A549 (cell line): ENCODE data around the gene UQCC3. TPM values are rescaled to one million over a fixed set of nuclear protein-coding genes. Genes with fewer than 3 reads are reported as not detected.
A peak's percentile ranks its signal among the peaks of the same experiment; 100 is the strongest.

Experiments used
- ATAC-seq, 2 experiments: fragments of 200-7000 bp in 1 of 2; fragments of >200 bp in 1 of 2; cut with Nextera tagmentation in 1 of 2; cut with Tn5 transposase in 1 of 2; 3 replicates each; pipeline versions ENCODE4 v1.8.0 to v1.9.1; 2018 to 2020; ENCODE audit warnings: mild to moderate bottlenecking in 1 of 2, moderate library complexity in 1 of 2
- CTCF ChIA-PET: fragments of 300-600 bp; sonication (Branson Sonifier 250); formaldehyde crosslinking; extraction: SDS; loops from one replicate; lab custom pipeline; 2021; ENCODE audit warnings: antibody characterized with exemption, inconsistent platforms; lab: Yijun Ruan, JAX
- POLR2A ChIA-PET: fragments of 350-600 bp; formaldehyde crosslinking; extraction: SDS; loops from one replicate; lab custom pipeline; 2021; ENCODE audit warnings: antibody characterized with exemption, inconsistent platforms; lab: Yijun Ruan, JAX
- DNase-seq, 2 experiments: peaks; one replicate each; pipeline versions ENCODE4 v3.0.0 to v3.0.0-alpha.2; 2011 to 2016; ENCODE audit warnings: low read depth in 1 of 2, low spot score in 1 of 2
- FAIRE-seq: peaks from 2 replicates; lab custom pipeline; 2011; peaks lifted over from hg19 to GRCh38; lab: Jason Lieb, UNC
- H3K27ac ChIP-seq, 2 experiments: fragments of >200 bp; sonication (Bioruptor Twin); formaldehyde crosslinking; 3 replicates each; pipeline ENCODE4 v1.5.1; 2016 to 2017
- H3K4me1 ChIP-seq: fragments of >200 bp; sonication (Bioruptor Twin); formaldehyde crosslinking; 3 replicates; pipeline ENCODE4 v1.6.1; 2016
- H3K4me2 ChIP-seq: fragments of >200 bp; sonication (Bioruptor Twin); formaldehyde crosslinking; 3 replicates; pipeline ENCODE4 v1.6.1; 2016
- H3K4me3 ChIP-seq: fragments of >200 bp; sonication (Bioruptor Twin); formaldehyde crosslinking; 3 replicates; pipeline ENCODE4 v1.5.1; 2016
- H3K9me3 ChIP-seq: fragments of >200 bp; sonication (Bioruptor Twin); formaldehyde crosslinking; 3 replicates; pipeline ENCODE4 v1.6.1; 2016
- BHLHE40 ChIP-seq: IDR thresholded peaks from 2 replicates; pipeline ENCODE4 v1.6.1; 2012; ENCODE audit warnings: low read depth, low read length, inconsistent platforms
- CBX2 ChIP-seq: fragments of 200-600 bp; sonication (generic); IDR thresholded peaks from 2 replicates; pipeline ENCODE4 v1.6.1; 2016; ENCODE audit warnings: low read depth, mild to moderate bottlenecking, borderline replicate concordance
- CHD2 ChIP-seq: fragments of 150-350 bp; IDR thresholded peaks from 2 replicates; pipeline ENCODE4 v1.6.1; 2014; ENCODE audit warnings: low read length; ENCODE audit not compliant: partially characterized antibody
- CHD4 ChIP-seq: fragments of 200-600 bp; sonication (generic); IDR thresholded peaks from 2 replicates; pipeline ENCODE4 v1.6.1; 2016; ENCODE audit warnings: antibody characterized with exemption, mild to moderate bottlenecking, borderline replicate concordance
- EHMT2 ChIP-seq: fragments of 200-600 bp; sonication (generic); IDR thresholded peaks from 2 replicates; pipeline ENCODE4 v1.6.1; 2016; ENCODE audit warnings: antibody characterized with exemption, low read depth, mild to moderate bottlenecking, moderate library complexity
- FOSL2 ChIP-seq, 2 experiments: fragments of 450-650 bp in 1 of 2; fragments of >200 bp in 1 of 2; sonication (Bioruptor Twin) in 1 of 2; formaldehyde crosslinking; IDR thresholded peaks; 2 replicates each; pipeline versions ENCODE4 v1.5.0 to v1.6.1; 2016 to 2020; ENCODE audit warnings: mild to moderate bottlenecking in 1 of 2, moderate library complexity in 1 of 2
- GATA3 ChIP-seq: IDR thresholded peaks from 2 replicates; pipeline ENCODE4 v1.6.1; 2012; ENCODE audit warnings: borderline replicate concordance
- HDAC2 ChIP-seq: fragments of 200-600 bp; sonication (generic); IDR thresholded peaks from 2 replicates; pipeline ENCODE4 v1.6.1; 2016
- HMGXB4 ChIP-seq: fragments of 250-450 bp; sonication (Bioruptor Pico); IDR thresholded peaks from 2 replicates; pipeline ENCODE4 v1.5.0; 2021; ENCODE audit warnings: mild to moderate bottlenecking, moderate library complexity, borderline replicate concordance
- HOXA7 ChIP-seq: fragments of 250-450 bp; sonication (Bioruptor Pico); IDR thresholded peaks from 2 replicates; pipeline ENCODE4 v1.5.0; 2020; ENCODE audit warnings: mild to moderate bottlenecking, moderate library complexity
- MAFK ChIP-seq: fragments of 450-650 bp; IDR thresholded peaks from 2 replicates; pipeline ENCODE4 v1.6.1; 2014; ENCODE audit not compliant: partially characterized antibody
- NR3C1 ChIP-seq: fragments of >200 bp; sonication (Bioruptor Twin); formaldehyde crosslinking; IDR thresholded peaks from 3 replicates; pipeline ENCODE4 v1.6.1; 2017
- POLR2A ChIP-seq: IDR thresholded peaks from 2 replicates; pipeline ENCODE4 v1.6.1; 2012; ENCODE audit warnings: mild to moderate bottlenecking, low read length
- RAD21 ChIP-seq, 2 experiments: fragments of >200 bp in 1 of 2; sonication (Bioruptor Twin) in 1 of 2; formaldehyde crosslinking in 1 of 2; IDR thresholded peaks in 1 of 2; conservative IDR thresholded peaks in 1 of 2; 2 replicates in 1 of 2; 3 replicates in 1 of 2; pipeline ENCODE4 v1.6.1; 2012 to 2018; ENCODE audit warnings: inconsistent platforms in 1 of 2
- RARB ChIP-seq: fragments of 250-450 bp; sonication (Bioruptor Pico); IDR thresholded peaks from 2 replicates; pipeline ENCODE4 v1.8.0; 2021; ENCODE audit warnings: mild to moderate bottlenecking, moderate library complexity
- RNF2 ChIP-seq: fragments of 200-600 bp; sonication (generic); IDR thresholded peaks from 2 replicates; pipeline ENCODE4 v1.6.1; 2016; ENCODE audit warnings: low read depth, mild to moderate bottlenecking, antibody characterized with exemption, moderate library complexity, borderline replicate concordance
- ZC3H11A ChIP-seq: fragments of 450-650 bp; IDR thresholded peaks from 2 replicates; pipeline ENCODE4 v1.6.1; 2014; ENCODE audit warnings: antibody characterized with exemption, mild to moderate bottlenecking
- ZFP36 ChIP-seq: fragments of 450-650 bp; IDR thresholded peaks from 2 replicates; pipeline ENCODE4 v1.6.1; 2014; ENCODE audit warnings: borderline replicate concordance; ENCODE audit not compliant: partially characterized antibody
- ZSCAN20 ChIP-seq: fragments of 250-450 bp; sonication (Bioruptor Pico); IDR thresholded peaks from 2 replicates; pipeline ENCODE4 v1.8.0; 2022; ENCODE audit warnings: mild to moderate bottlenecking, moderate library complexity
- WGBS: methylation state at CpG from one replicate; pipeline ENCODE4 v1.1.6; 2017; ENCODE audit errors: missing lambda C conversion rate; 5-methylcytosine and 5-hydroxymethylcytosine counted together
- polyA plus RNA-seq, 4 experiments: library from polyadenylated mRNA; depleted of rRNA in 3 of 4; stranded (reverse); fragments of >200 nt; fragmentation: RNase III in 1 of 4; extraction: RNeasy Plus Mini Kit Qiagen cat#74134 plus additional on column Dnase treatment in 1 of 4; gene quantifications; 2 replicates in 3 of 4; 3 replicates in 1 of 4; pipeline ENCODE4 v1.2.3, GENCODE V29; 2011 to 2017
- TF ChIP-seq, protein P1 (sequence below): IDR thresholded peaks from 2 replicates; pipeline ENCODE4 v1.6.1; 2012

The UQCC3 gene
- polyA plus RNA-seq, 2 of the 4 experiments (the other 2 are of a cell fraction), result 20.2 to 27.8 TPM

- Histone ChIP-seq H3K4me3 (no peak overlapping the region), H3K4me2 (no peak overlapping the region), H3K4me1 (peaks cover 35% of the 10 kb centered on the region), H3K9me3 (no peaks in the 10 kb centered on the region), H3K27ac (peak overlapping the region in 1 of 2 experiments; percentile 80; a peak in 2 of 6 replicates)
- DNase-seq (no peak), FAIRE-seq (no peak), ATAC-seq (peak in 1 of 2 experiments; percentile 43; a peak in 2 of 6 replicates)
- 98% methylated on average over 21 of the region's 24 CpGs for WGBS
- TF ChIP-seq HDAC2 (no peak), NR3C1 (no peak), BHLHE40 (no peak), POLR2A (no peak), FOSL2 (IDR thresholded peaks at IDR 0.05) (no peak), FOSL2 (CRISPR knock-in tag; IDR thresholded peaks at IDR 0.05) (no peak), CHD4 (no peak), RARB (CRISPR knock-in tag) (no peak), RAD21 (conservative IDR thresholded peaks at IDR 0.05 in 1 of 2, IDR thresholded peaks at IDR 0.05 in 1 of 2) (no peak), ZSCAN20 (CRISPR knock-in tag) (no peak), GATA3 (no peak), ZFP36 (no peak), ZC3H11A (no peak), RNF2 (no peak), HOXA7 (CRISPR knock-in tag) (no peak), HMGXB4 (no peak)
- TF ChIP-seq, protein P1, sequence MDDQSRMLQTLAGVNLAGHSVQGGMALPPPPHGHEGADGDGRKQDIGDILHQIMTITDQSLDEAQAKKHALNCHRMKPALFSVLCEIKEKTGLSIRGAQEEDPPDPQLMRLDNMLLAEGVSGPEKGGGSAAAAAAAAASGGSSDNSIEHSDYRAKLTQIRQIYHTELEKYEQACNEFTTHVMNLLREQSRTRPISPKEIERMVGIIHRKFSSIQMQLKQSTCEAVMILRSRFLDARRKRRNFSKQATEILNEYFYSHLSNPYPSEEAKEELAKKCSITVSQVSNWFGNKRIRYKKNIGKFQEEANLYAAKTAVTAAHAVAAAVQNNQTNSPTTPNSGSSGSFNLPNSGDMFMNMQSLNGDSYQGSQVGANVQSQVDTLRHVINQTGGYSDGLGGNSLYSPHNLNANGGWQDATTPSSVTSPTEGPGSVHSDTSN, result no peak
- ChIA-PET CTCF (interaction anchor here (0.9 to 3.0 kb wide), 8 partner anchors 8 to 291 kb away, joined by 3 to 11 read pairs (median 4); partner anchors contain the start of genes BSCL2, GNG3, TMEM179B and UQCC3), POLR2A (interaction anchor here (2.0 kb wide), 1 partner anchor 12 kb away, joined by 14 read pairs; the partner anchor contains the start of genes HNRNPUL2 and TTC9C)
Measured at GRCh38 chr11:62715150-62716130, 44.0 kb downstream of the UQCC3 start.

DNA sequence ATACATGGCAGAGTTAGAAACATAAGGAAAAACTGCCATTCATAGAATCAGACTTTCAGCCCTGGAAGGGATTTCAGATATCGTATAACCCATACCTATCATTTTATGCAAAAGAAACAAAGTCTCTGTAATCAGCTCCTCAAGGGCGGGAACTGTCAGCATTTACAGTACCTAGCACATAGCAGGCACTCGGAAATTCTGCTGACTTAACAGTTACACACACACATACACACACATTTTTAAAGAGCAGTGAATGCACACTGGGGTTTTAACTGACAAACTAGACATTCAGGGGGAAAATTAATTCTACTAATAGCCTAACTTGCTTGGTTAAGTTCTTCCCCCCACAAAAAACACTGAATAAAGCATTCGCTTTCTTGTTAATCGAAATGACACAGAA, 44.7 kb downstream of the UQCC3 start:
- POLR2A ChIA-PET, result interaction anchor here (2.0 kb wide), 1 partner anchor 11 kb away, joined by 14 read pairs; the partner anchor contains the start of genes HNRNPUL2 and TTC9C
- DNase-seq, result no peak
- 92% methylated on average over 5 of the region's 5 CpGs for WGBS
- Histone ChIP-seq H3K9me3 (no peaks in the 10 kb centered on the region), H3K27ac (no peak overlapping the region), H3K4me1 (peaks cover 35% of the 10 kb centered on the region), H3K4me2 (no peak overlapping the region), H3K4me3 (no peak overlapping the region)
- FAIRE-seq, result no peak
- CTCF ChIA-PET, result interaction anchor here (0.9 to 1.5 kb wide), 3 partner anchors 8 to 22 kb away, joined by 4 to 6 read pairs (median 6); partner anchors contain the start of genes BSCL2 and GNG3
- ATAC-seq, result no peak
- TF ChIP-seq CHD2, result no peak
- no peak for TF ChIP-seq ZSCAN20 (CRISPR knock-in tag)
- TF ChIP-seq ZFP36, result no peak
- TF ChIP-seq CBX2, result no peak
- peak; percentile 91 for TF ChIP-seq MAFK
- TF ChIP-seq EHMT2, result no peak
- no peak for TF ChIP-seq ZC3H11A
